Neural cell (in vitro differentiated cells): Measurements from ENCODE around the gene PTCH1. TPM values are rescaled to one million over a fixed set of nuclear protein-coding genes. Genes with fewer than 3 reads are reported as not detected.

Experiments used
- H2AFZ ChIP-seq: fragments of 200-600, 300-800 bp; sonication (generic), shearing (Covaris generic); 2 replicates; pipeline ENCODE4 v1.6.0; 2014; ENCODE audit warnings: low read depth, mild to moderate bottlenecking, antibody characterized with exemption, low read length, moderate library complexity
- H3F3A ChIP-seq: fragments of 200-600 bp; shearing (Covaris generic); 2 replicates; pipeline ENCODE4 v1.6.1; 2016; ENCODE audit warnings: mild to moderate bottlenecking, moderate library complexity, mixed read lengths, antibody characterized with exemption, low read length; ENCODE audit not compliant: insufficient read depth, poor library complexity, severe bottlenecking
- H3K27ac ChIP-seq: fragments of 200-600, 300-800 bp; sonication (generic), shearing (Covaris generic); 2 replicates; pipeline ENCODE4 v1.5.1; 2014; ENCODE audit warnings: mild to moderate bottlenecking, low read length, moderate library complexity
- H3K27me3 ChIP-seq: fragments of 300-800, 200-600 bp; sonication (generic), shearing (Covaris generic); 2 replicates; pipeline ENCODE4 v1.6.0; 2014; ENCODE audit warnings: mild to moderate bottlenecking, low read depth, low read length, moderate library complexity; ENCODE audit not compliant: insufficient read depth
- H3K36me3 ChIP-seq: fragments of 300-800, 200-600 bp; sonication (generic), shearing (Covaris generic); 2 replicates; pipeline ENCODE4 v1.5.1; 2014; ENCODE audit warnings: mild to moderate bottlenecking, antibody characterized with exemption, low read length, moderate library complexity; ENCODE audit not compliant: insufficient read depth
- H3K4me2 ChIP-seq: fragments of 300-800, 200-600 bp; sonication (generic), shearing (Covaris generic); 2 replicates; pipeline ENCODE4 v1.6.0; 2014; ENCODE audit warnings: mild to moderate bottlenecking, low read length
- H3K4me3 ChIP-seq: fragments of 300-800, 200-600 bp; sonication (generic), shearing (Covaris generic); 2 replicates; pipeline ENCODE4 v1.5.1; 2014; ENCODE audit warnings: mild to moderate bottlenecking, low read length, moderate library complexity
- H3K79me2 ChIP-seq: fragments of 200-600 bp; shearing (Covaris generic); replicated peaks from 2 replicates; pipeline ENCODE4 v1.6.0; 2014; ENCODE audit warnings: mild to moderate bottlenecking, low read length, moderate library complexity; ENCODE audit not compliant: insufficient read depth
- H3K9ac ChIP-seq: fragments of 300-800, 200-600 bp; sonication (generic), shearing (Covaris generic); 2 replicates; pipeline ENCODE4 v1.6.1; 2016; ENCODE audit warnings: mild to moderate bottlenecking, low read length, mixed read lengths
- H3K9me2 ChIP-seq: fragments of 200-600 bp; shearing (Covaris generic); 2 replicates; pipeline ENCODE4 v1.6.1; 2016; ENCODE audit warnings: mild to moderate bottlenecking, low read length, mixed read lengths; ENCODE audit not compliant: insufficient read depth
- H3K9me3 ChIP-seq: fragments of 200-600, 300-800 bp; sonication (generic), shearing (Covaris generic); 2 replicates; pipeline ENCODE4 v1.6.1; 2016; ENCODE audit warnings: mild to moderate bottlenecking, mixed run types, low read length, moderate library complexity, mixed read lengths
- H4K20me1 ChIP-seq: fragments of 200-600 bp; shearing (Covaris generic); 2 replicates; pipeline ENCODE4 v1.6.1; 2016; ENCODE audit warnings: mild to moderate bottlenecking, mixed run types; ENCODE audit not compliant: insufficient read depth
- EP300 ChIP-seq: fragments of 450-650 bp; conservative IDR thresholded peaks from 2 replicates; pipeline ENCODE4 v1.6.1; 2014; ENCODE audit warnings: antibody characterized with exemption, mild to moderate bottlenecking, moderate library complexity; ENCODE audit not compliant: poor library complexity, severe bottlenecking
- EZH2 ChIP-seq: fragments of 200-600, 300-800 bp; shearing (Covaris generic), sonication (generic); IDR thresholded peaks from 2 replicates; pipeline ENCODE4 v1.6.1; 2014; ENCODE audit warnings: antibody characterized with exemption, low read length, borderline replicate concordance, mild to moderate bottlenecking; ENCODE audit not compliant: insufficient read depth, poor library complexity, severe bottlenecking
- MXI1 ChIP-seq: fragments of 450-650 bp; conservative IDR thresholded peaks from 2 replicates; pipeline ENCODE4 v1.6.1; 2014; ENCODE audit warnings: antibody characterized with exemption, mild to moderate bottlenecking; ENCODE audit not compliant: poor library complexity, severe bottlenecking
- POLR2AphosphoS5 ChIP-seq: IDR thresholded peaks from 2 replicates; pipeline ENCODE4 v1.6.1; 2012
- RAD21 ChIP-seq: fragments of 450-650 bp; conservative IDR thresholded peaks from 2 replicates; pipeline ENCODE4 v1.6.1; 2014; ENCODE audit warnings: antibody characterized with exemption, mild to moderate bottlenecking, moderate library complexity
- SMC3 ChIP-seq: fragments of 450-650 bp; conservative IDR thresholded peaks from 2 replicates; pipeline ENCODE4 v1.6.1; 2014; ENCODE audit warnings: antibody characterized with exemption, mild to moderate bottlenecking, moderate library complexity; ENCODE audit not compliant: poor library complexity
- TAF1 ChIP-seq: IDR thresholded peaks from 2 replicates; pipeline ENCODE4 v1.6.1; 2012; ENCODE audit warnings: low read depth
- polyA plus RNA-seq: library from polyadenylated mRNA; depleted of rRNA; stranded (reverse); fragments of >200 nt; gene quantifications from 2 replicates; pipeline ENCODE4 v1.2.3, GENCODE V29; 2014
- TF ChIP-seq, protein P1 (sequence below): IDR thresholded peaks from 2 replicates; pipeline ENCODE4 v1.6.1; 2012; ENCODE audit warnings: borderline replicate concordance
- TF ChIP-seq, protein P2 (sequence below): fragments of 450-650 bp; IDR thresholded peaks from 2 replicates; pipeline ENCODE4 v1.5.1; 2014; ENCODE audit warnings: antibody characterized with exemption, mild to moderate bottlenecking, moderate library complexity; ENCODE audit not compliant: poor library complexity, severe bottlenecking

The PTCH1 gene
- polyA plus RNA-seq, 1 donor from 2014 or later: 15.6 TPM

DNA sequence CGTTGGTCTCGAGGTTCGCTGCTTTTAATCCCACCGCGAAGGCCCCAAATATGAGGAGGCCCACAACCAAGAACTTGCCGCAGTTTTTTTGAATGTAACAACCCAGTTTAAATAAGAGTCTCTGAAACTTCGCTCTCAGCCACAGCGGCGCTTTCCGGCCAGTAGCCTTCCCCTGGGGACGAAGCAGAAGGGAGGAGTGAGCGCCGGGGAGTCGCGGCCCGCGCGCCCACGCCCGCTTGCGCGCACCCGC, 10.4 kb downstream of the PTCH1 start:
- Histone ChIP-seq H4K20me1 (peaks cover 27% of the 10 kb centered on the region), H3K27me3 (no peaks in the 10 kb centered on the region), H3K4me2 (peak overlapping the region; percentile 73), H3K36me3 (no peaks in the 10 kb centered on the region), H3F3A (peaks cover 12% of the 10 kb centered on the region), H3K27ac (peak overlapping the region; percentile 98), H2AFZ (no peak overlapping the region), H3K9me2 (no peaks in the 10 kb centered on the region), H3K9me3 (no peaks in the 10 kb centered on the region), H3K9ac (peak overlapping the region; percentile 98), H3K79me2 (peaks cover 65% of the 10 kb centered on the region), H3K4me3 (peak overlapping the region; percentile 98)
- no peak for TF ChIP-seq EZH2
- no peak for TF ChIP-seq RAD21
- TF ChIP-seq MXI1: no peak
- no peak for TF ChIP-seq SMC3
- TF ChIP-seq TAF1: no peak
- TF ChIP-seq, protein P1, sequence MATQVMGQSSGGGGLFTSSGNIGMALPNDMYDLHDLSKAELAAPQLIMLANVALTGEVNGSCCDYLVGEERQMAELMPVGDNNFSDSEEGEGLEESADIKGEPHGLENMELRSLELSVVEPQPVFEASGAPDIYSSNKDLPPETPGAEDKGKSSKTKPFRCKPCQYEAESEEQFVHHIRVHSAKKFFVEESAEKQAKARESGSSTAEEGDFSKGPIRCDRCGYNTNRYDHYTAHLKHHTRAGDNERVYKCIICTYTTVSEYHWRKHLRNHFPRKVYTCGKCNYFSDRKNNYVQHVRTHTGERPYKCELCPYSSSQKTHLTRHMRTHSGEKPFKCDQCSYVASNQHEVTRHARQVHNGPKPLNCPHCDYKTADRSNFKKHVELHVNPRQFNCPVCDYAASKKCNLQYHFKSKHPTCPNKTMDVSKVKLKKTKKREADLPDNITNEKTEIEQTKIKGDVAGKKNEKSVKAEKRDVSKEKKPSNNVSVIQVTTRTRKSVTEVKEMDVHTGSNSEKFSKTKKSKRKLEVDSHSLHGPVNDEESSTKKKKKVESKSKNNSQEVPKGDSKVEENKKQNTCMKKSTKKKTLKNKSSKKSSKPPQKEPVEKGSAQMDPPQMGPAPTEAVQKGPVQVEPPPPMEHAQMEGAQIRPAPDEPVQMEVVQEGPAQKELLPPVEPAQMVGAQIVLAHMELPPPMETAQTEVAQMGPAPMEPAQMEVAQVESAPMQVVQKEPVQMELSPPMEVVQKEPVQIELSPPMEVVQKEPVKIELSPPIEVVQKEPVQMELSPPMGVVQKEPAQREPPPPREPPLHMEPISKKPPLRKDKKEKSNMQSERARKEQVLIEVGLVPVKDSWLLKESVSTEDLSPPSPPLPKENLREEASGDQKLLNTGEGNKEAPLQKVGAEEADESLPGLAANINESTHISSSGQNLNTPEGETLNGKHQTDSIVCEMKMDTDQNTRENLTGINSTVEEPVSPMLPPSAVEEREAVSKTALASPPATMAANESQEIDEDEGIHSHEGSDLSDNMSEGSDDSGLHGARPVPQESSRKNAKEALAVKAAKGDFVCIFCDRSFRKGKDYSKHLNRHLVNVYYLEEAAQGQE: no peak
- TF ChIP-seq, protein P2, sequence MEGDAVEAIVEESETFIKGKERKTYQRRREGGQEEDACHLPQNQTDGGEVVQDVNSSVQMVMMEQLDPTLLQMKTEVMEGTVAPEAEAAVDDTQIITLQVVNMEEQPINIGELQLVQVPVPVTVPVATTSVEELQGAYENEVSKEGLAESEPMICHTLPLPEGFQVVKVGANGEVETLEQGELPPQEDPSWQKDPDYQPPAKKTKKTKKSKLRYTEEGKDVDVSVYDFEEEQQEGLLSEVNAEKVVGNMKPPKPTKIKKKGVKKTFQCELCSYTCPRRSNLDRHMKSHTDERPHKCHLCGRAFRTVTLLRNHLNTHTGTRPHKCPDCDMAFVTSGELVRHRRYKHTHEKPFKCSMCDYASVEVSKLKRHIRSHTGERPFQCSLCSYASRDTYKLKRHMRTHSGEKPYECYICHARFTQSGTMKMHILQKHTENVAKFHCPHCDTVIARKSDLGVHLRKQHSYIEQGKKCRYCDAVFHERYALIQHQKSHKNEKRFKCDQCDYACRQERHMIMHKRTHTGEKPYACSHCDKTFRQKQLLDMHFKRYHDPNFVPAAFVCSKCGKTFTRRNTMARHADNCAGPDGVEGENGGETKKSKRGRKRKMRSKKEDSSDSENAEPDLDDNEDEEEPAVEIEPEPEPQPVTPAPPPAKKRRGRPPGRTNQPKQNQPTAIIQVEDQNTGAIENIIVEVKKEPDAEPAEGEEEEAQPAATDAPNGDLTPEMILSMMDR: no peak
- TF ChIP-seq POLR2AphosphoS5: no peak
- no peak for TF ChIP-seq EP300

DNA sequence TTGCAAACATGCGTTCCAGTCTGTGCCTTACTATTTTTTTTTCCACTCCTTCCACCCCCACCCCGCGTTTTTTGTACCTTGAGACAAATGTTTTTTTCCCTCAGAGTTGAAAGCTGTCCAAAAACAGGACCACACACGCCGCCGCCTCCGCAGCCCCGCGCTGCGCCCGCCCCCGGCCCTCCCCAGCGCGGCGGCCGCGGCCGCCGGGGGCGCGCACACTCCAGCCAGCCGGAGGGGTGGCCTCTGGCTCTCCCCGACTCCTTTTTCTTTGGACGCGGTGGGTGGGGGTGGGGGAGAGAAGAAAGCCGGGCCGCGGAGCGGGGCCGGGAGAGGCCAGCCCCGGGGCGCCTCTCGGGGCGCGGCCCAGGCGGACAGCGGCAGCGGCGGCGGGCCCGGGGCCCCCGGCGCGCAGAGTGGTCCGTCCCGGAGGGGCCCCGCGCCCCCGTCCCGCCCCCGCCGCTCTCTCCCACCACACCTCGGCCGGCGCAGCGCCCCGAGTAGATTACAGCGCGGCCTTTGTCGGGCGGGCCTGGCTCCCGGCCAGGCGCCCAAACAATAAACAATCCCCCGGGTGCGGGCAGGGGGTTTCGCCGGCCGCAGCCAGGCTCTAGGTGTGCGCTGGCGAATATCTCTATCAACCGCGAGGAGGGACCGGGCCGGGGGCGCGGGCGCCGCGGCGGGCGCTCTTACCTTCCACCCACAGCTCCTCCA, 10.9 kb downstream of the PTCH1 start:
- no peaks in the 10 kb centered on the region for H3K9me2 ChIP-seq
- no peaks in the 10 kb centered on the region for H3K9me3 ChIP-seq
- peaks cover 12% of the 10 kb centered on the region for H3F3A ChIP-seq
- H3K9ac ChIP-seq: peak overlapping the region; percentile 98
- peak overlapping the region; percentile 98 for H3K27ac ChIP-seq
- H3K36me3 ChIP-seq: no peaks in the 10 kb centered on the region
- TF ChIP-seq, protein P2: no peak
- TF ChIP-seq TAF1 (no peak), SMC3 (no peak), EZH2 (no peak), MXI1 (no peak), POLR2AphosphoS5 (no peak), RAD21 (no peak)
- TF ChIP-seq, protein P1: no peak
- H3K79me2 ChIP-seq: peaks cover 68% of the 10 kb centered on the region
- H4K20me1 ChIP-seq: peaks cover 27% of the 10 kb centered on the region
- no peaks in the 10 kb centered on the region for H3K27me3 ChIP-seq
- H2AFZ ChIP-seq: no peak overlapping the region
- peak overlapping the region; percentile 98 for H3K4me3 ChIP-seq
- H3K4me2 ChIP-seq: peak overlapping the region; percentile 74
